Astrocyte (in vitro differentiated cells and primary cell): ENCODE measurements around the gene PLEKHG5. TPM values are rescaled to one million over a fixed set of nuclear protein-coding genes. Genes with fewer than 3 reads are reported as not detected.
A peak's percentile ranks its signal among the peaks of the same experiment; 100 is the strongest.

ENCODE experiments used
- DNase-seq: peaks from one replicate; pipeline ENCODE4 v3.0.0-alpha.2; 2010; ENCODE audit warnings: low read depth
- FAIRE-seq: peaks from 2 replicates; lab custom pipeline; 2011; peaks lifted over from hg19 to GRCh38; lab: Jason Lieb, UNC
- H2AFZ ChIP-seq: 2 replicates; pipeline ENCODE4 v1.6.0; 2012; ENCODE audit warnings: low read depth, low read length, inconsistent platforms
- H3K27ac ChIP-seq: 2 replicates; pipeline ENCODE4 v1.5.1; 2011; ENCODE audit warnings: low read depth, low read length, inconsistent platforms
- H3K27me3 ChIP-seq: 2 replicates; pipeline ENCODE4 v1.6.0; 2011; ENCODE audit warnings: low read length, inconsistent platforms; ENCODE audit not compliant: insufficient read depth
- H3K36me3 ChIP-seq: 2 replicates; pipeline ENCODE4 v1.5.1; 2011; ENCODE audit warnings: low read length, inconsistent platforms; ENCODE audit not compliant: insufficient read depth
- H3K4me1 ChIP-seq: 2 replicates; pipeline ENCODE4 v1.5.1; 2011; ENCODE audit warnings: low read length, inconsistent platforms; ENCODE audit not compliant: insufficient read depth
- H3K4me2 ChIP-seq: 2 replicates; pipeline ENCODE4 v1.6.0; 2012; ENCODE audit warnings: low read length, inconsistent platforms
- H3K4me3 ChIP-seq: 2 replicates; pipeline ENCODE4 v1.5.1; 2011; ENCODE audit warnings: low read depth, mild to moderate bottlenecking, low read length, inconsistent platforms; ENCODE audit not compliant: insufficient read depth
- H3K79me2 ChIP-seq: 2 replicates; pipeline ENCODE4 v1.6.0; 2012; ENCODE audit warnings: mild to moderate bottlenecking, low read length, inconsistent platforms; ENCODE audit not compliant: insufficient read depth
- H3K9ac ChIP-seq: 2 replicates; pipeline ENCODE4 v1.6.0; 2012; ENCODE audit warnings: mild to moderate bottlenecking, low read length, inconsistent platforms
- H3K9me3 ChIP-seq: 2 replicates; pipeline ENCODE4 v1.5.1; 2012; ENCODE audit warnings: low read depth, mild to moderate bottlenecking, low read length, inconsistent platforms; ENCODE audit not compliant: insufficient read depth
- H4K20me1 ChIP-seq: 2 replicates; pipeline ENCODE4 v1.6.0; 2012; ENCODE audit warnings: low read length, inconsistent platforms; ENCODE audit not compliant: insufficient read depth
- H3K27ac Mint-ChIP-seq: one replicate; pipeline ENCODE4 v1.8.0; 2021; ENCODE audit warnings: mild to moderate bottlenecking, mixed read lengths; ENCODE audit not compliant: unreplicated experiment
- H3K27me3 Mint-ChIP-seq: one replicate; pipeline ENCODE4 v1.8.0; 2021; ENCODE audit warnings: low read depth, mixed read lengths; ENCODE audit not compliant: unreplicated experiment
- H3K36me3 Mint-ChIP-seq: one replicate; pipeline ENCODE4 v1.8.0; 2021; ENCODE audit warnings: low read depth, mixed read lengths; ENCODE audit not compliant: unreplicated experiment
- H3K4me1 Mint-ChIP-seq: one replicate; pipeline ENCODE4 v1.8.0; 2021; ENCODE audit warnings: low read depth, mixed read lengths; ENCODE audit not compliant: unreplicated experiment
- H3K4me3 Mint-ChIP-seq: one replicate; pipeline ENCODE4 v1.8.0; 2021; ENCODE audit warnings: mild to moderate bottlenecking, moderate library complexity, mixed read lengths; ENCODE audit not compliant: unreplicated experiment
- H3K9me3 Mint-ChIP-seq: one replicate; pipeline ENCODE4 v1.8.0; 2021; ENCODE audit warnings: mild to moderate bottlenecking, mixed read lengths; ENCODE audit not compliant: unreplicated experiment
- EZH2 ChIP-seq: IDR thresholded peaks from 2 replicates; pipeline ENCODE4 v1.6.1; 2012; ENCODE audit warnings: mild to moderate bottlenecking, low read length, inconsistent platforms; ENCODE audit not compliant: insufficient read depth
- total RNA-seq: library from RNA; stranded (reverse); gene quantifications from 2 replicates; pipeline ENCODE4 v1.2.1, GENCODE V29; 2021
- TF ChIP-seq, protein P1 (sequence below): IDR thresholded peaks from 2 replicates; pipeline ENCODE4 v1.5.1; 2011; ENCODE audit warnings: low read depth, mild to moderate bottlenecking, inconsistent platforms, low read length, moderate library complexity; ENCODE audit not compliant: insufficient read depth

Gene PLEKHG5
- total RNA-seq, 1 donor from 2014 or later = 25.1 TPM

DNA sequence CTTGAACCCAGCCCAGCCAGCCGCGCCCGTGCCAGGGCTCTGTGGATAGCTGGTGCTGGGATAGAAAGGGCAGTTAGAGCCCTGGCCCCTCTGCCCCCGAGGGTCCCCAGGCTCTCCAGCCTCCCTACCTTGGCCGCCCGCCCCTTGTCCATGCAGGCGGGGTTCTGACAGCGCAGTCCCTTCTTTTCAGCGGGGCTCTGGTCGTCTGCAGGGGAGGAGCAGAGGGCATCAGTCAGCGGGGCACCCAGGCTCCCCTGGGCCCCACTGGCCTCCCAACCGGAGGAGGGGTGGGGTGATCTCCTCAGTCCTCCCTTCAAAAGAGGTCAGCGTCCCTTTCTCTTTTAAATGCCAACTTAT, 4.9 kb upstream of the PLEKHG5 start:
- Histone ChIP-seq H3K27me3 (no peaks in the 10 kb centered on the region), H3K4me2 (peak overlapping the region; percentile 95), H3K9me3 (no peaks in the 10 kb centered on the region), H3K9ac (peak overlapping the region; percentile 76), H3K79me2 (peaks cover 14% of the 10 kb centered on the region), H3K4me3 (peak overlapping the region; percentile 65), H2AFZ (peak overlapping the region; percentile 64), H3K4me1 (peaks cover 28% of the 10 kb centered on the region), H4K20me1 (no peaks in the 10 kb centered on the region), H3K36me3 (no peaks in the 10 kb centered on the region), H3K27ac (no peak overlapping the region)
- Mint-ChIP-seq H3K4me1 (peaks cover 9% of the 10 kb centered on the region), H3K36me3 (no peaks in the 10 kb centered on the region), H3K27ac (no peak overlapping the region), H3K4me3 (peak overlapping the region; percentile 85), H3K27me3 (peaks cover 5% of the 10 kb centered on the region), H3K9me3 (no peaks in the 10 kb centered on the region)
- DNase-seq = no peak
- FAIRE-seq = no peak
- TF ChIP-seq EZH2 = no peak
- TF ChIP-seq, protein P1, sequence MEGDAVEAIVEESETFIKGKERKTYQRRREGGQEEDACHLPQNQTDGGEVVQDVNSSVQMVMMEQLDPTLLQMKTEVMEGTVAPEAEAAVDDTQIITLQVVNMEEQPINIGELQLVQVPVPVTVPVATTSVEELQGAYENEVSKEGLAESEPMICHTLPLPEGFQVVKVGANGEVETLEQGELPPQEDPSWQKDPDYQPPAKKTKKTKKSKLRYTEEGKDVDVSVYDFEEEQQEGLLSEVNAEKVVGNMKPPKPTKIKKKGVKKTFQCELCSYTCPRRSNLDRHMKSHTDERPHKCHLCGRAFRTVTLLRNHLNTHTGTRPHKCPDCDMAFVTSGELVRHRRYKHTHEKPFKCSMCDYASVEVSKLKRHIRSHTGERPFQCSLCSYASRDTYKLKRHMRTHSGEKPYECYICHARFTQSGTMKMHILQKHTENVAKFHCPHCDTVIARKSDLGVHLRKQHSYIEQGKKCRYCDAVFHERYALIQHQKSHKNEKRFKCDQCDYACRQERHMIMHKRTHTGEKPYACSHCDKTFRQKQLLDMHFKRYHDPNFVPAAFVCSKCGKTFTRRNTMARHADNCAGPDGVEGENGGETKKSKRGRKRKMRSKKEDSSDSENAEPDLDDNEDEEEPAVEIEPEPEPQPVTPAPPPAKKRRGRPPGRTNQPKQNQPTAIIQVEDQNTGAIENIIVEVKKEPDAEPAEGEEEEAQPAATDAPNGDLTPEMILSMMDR = no peak

DNA sequence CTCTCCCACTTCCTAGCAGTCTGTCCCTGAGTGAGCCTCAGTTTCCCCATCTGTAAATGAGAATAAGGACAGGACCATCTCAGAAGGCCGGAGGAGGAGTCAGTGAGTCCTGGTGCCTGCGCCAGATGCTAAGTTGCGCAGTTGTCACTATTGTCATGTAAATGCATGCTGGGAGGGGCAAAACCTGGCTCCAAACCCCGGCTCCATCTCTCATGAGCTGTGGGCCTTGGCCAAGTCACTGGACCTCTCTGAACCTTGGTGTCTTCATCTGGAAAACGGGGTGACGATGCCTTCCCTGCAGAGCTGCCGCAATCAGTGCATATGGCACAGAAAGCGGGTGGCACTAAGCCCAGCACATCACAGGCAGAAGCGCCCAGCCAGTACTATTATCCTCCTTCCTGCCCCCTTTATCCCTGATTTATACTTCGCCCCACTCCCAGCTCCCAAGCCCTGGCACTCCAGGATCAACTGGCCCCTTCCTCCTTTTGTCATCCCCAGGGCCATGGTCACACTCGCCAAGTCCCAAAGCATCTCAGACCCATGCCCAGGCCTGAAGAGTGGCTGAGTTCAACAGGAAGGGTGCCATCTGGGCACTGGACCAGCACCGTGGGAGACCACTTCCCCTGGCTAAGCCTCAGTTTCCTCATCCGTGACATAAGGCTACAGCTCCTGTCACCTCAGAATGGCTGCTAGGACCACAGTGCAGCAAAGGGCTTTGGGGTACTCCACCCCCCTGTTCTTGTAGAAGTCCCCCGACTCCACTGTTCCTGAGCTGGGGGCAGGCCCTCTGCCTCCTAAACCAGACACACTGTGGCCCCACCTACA, 4.3 kb upstream of the PLEKHG5 start:
- TF ChIP-seq EZH2 = no peak
- TF ChIP-seq, protein P1 = no peak
- no peak for FAIRE-seq
- no peaks in the 10 kb centered on the region for H3K9me3 Mint-ChIP-seq
- no peaks in the 10 kb centered on the region for H3K27me3 ChIP-seq
- no peak overlapping the region for H2AFZ ChIP-seq
- H3K4me1 Mint-ChIP-seq = peaks cover 9% of the 10 kb centered on the region
- H3K27ac Mint-ChIP-seq = no peak overlapping the region
- H3K36me3 Mint-ChIP-seq = no peaks in the 10 kb centered on the region
- peak overlapping the region; percentile 76 for H3K9ac ChIP-seq
- H3K9me3 ChIP-seq = no peaks in the 10 kb centered on the region
- no peak for DNase-seq
- H3K27ac ChIP-seq = no peak overlapping the region
- H3K4me2 ChIP-seq = peak overlapping the region; percentile 95
- H3K4me3 ChIP-seq = peak overlapping the region; percentile 65
- no peaks in the 10 kb centered on the region for H4K20me1 ChIP-seq
- H3K27me3 Mint-ChIP-seq = no peaks in the 10 kb centered on the region
- H3K4me1 ChIP-seq = peaks cover 34% of the 10 kb centered on the region
- H3K79me2 ChIP-seq = peaks cover 20% of the 10 kb centered on the region
- peak overlapping the region; percentile 85 for H3K4me3 Mint-ChIP-seq
- no peaks in the 10 kb centered on the region for H3K36me3 ChIP-seq

DNA sequence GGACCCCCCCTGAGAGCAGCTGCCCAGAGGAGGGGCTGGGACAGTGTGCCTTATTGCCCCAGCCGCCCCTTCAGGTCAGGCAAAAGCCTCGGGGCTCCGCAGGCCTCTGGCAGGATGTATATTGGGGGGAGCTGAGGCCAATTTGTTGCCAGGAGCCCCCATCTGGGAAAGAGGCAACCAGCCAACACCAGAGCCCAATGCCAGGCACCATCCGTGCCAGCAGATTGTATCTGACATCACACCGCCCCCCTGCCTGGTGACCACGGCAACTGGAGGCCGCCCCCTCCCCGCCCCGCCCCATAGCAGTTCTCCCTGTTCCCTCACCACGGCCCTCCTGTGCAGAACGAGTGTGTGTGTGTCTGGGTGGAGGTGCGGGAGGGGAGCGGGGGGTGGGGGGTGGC, 3.6 kb upstream of the PLEKHG5 start:
- no peak for DNase-seq
- TF ChIP-seq EZH2 = no peak
- TF ChIP-seq, protein P1 = no peak
- Histone ChIP-seq H3K4me1 (peaks cover 34% of the 10 kb centered on the region), H3K9ac (no peak overlapping the region), H4K20me1 (no peaks in the 10 kb centered on the region), H3K36me3 (no peaks in the 10 kb centered on the region), H3K27ac (no peak overlapping the region), H3K27me3 (no peaks in the 10 kb centered on the region), H3K4me3 (no peak overlapping the region), H2AFZ (no peak overlapping the region), H3K79me2 (peaks cover 26% of the 10 kb centered on the region), H3K4me2 (peak overlapping the region; percentile 95), H3K9me3 (no peaks in the 10 kb centered on the region)
- no peak for FAIRE-seq
- Mint-ChIP-seq H3K4me1 (peaks cover 9% of the 10 kb centered on the region), H3K4me3 (no peak overlapping the region), H3K9me3 (no peaks in the 10 kb centered on the region), H3K36me3 (no peaks in the 10 kb centered on the region), H3K27ac (no peak overlapping the region), H3K27me3 (no peaks in the 10 kb centered on the region)
